T-helper 2 cell treated with Interferon-gamma antibody and Interleukin-4, amounts not matched to agents 5 μg/mL and 100 μg/mL, for 36 hours (primary cell): ENCODE measurements around the gene ACVR1B.

ENCODE experiments used
- DNase-seq: peaks from one replicate; pipeline ENCODE4 v3.0.0; 2021; ENCODE audit warnings: low spot score
- H3K27ac Mint-ChIP-seq: one replicate; pipeline ENCODE4 v1.8.0; 2021; ENCODE audit warnings: mild to moderate bottlenecking, mixed read lengths
- H3K27me3 Mint-ChIP-seq: one replicate; pipeline ENCODE4 v1.8.0; 2021; ENCODE audit warnings: low read depth, mixed read lengths
- H3K36me3 Mint-ChIP-seq: one replicate; pipeline ENCODE4 v1.8.0; 2021; ENCODE audit warnings: low read depth, mixed read lengths
- H3K4me1 Mint-ChIP-seq: one replicate; pipeline ENCODE4 v1.8.0; 2021; ENCODE audit warnings: low read depth, mixed read lengths
- H3K4me3 Mint-ChIP-seq: one replicate; pipeline ENCODE4 v1.8.0; 2022; ENCODE audit warnings: mild to moderate bottlenecking, moderate library complexity, mixed read lengths
- H3K9me3 Mint-ChIP-seq: one replicate; pipeline ENCODE4 v1.8.0; 2021; ENCODE audit warnings: mixed read lengths

ACVR1B gene

DNA sequence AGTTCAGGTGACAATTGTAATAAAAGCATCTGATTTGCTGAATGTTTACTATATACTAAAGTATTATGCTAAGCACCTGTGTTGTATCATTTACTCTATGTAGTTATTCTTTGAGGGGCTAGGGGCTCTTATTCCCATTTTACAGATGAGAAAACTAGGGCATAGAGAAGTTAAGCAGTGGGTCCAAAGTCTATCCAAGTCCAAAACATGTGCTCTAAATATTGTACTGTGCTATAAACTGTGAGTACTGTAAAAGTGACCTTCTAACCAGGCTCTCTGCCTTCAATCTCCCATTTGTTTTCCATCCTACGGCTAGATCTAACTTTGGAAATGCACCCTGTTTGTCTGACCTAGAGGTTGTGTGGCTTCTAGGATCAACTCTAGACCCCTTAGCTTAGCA is 9.0 kb downstream of the ACVR1B start:
- Mint-ChIP-seq H3K4me1 (no peaks in the 10 kb centered on the region), H3K27ac (no peak overlapping the region), H3K4me3 (no peak overlapping the region), H3K27me3 (peaks cover 48% of the 10 kb centered on the region), H3K36me3 (no peaks in the 10 kb centered on the region), H3K9me3 (no peaks in the 10 kb centered on the region)
- no peak for DNase-seq

- no peak overlapping the region for H3K27ac Mint-ChIP-seq
- no peaks in the 10 kb centered on the region for H3K4me1 Mint-ChIP-seq
- peaks cover 48% of the 10 kb centered on the region for H3K27me3 Mint-ChIP-seq
- no peaks in the 10 kb centered on the region for H3K9me3 Mint-ChIP-seq
- no peak overlapping the region for H3K4me3 Mint-ChIP-seq
- DNase-seq: no peak
- no peaks in the 10 kb centered on the region for H3K36me3 Mint-ChIP-seq
Measured at GRCh38 chr12:51960890-51961289, 9.4 kb downstream of the ACVR1B start.

GRCh38 chr12:51961834-51962233 is 10.3 kb downstream of the ACVR1B start:
- H3K27ac Mint-ChIP-seq: no peak overlapping the region
- peaks cover 49% of the 10 kb centered on the region for H3K27me3 Mint-ChIP-seq
- no peaks in the 10 kb centered on the region for H3K36me3 Mint-ChIP-seq
- H3K4me1 Mint-ChIP-seq: no peaks in the 10 kb centered on the region
- no peak overlapping the region for H3K4me3 Mint-ChIP-seq
- H3K9me3 Mint-ChIP-seq: no peaks in the 10 kb centered on the region
- no peak for DNase-seq

- no peaks in the 10 kb centered on the region for H3K4me1 Mint-ChIP-seq
Measured at GRCh38 chr12:51962737-51963136, 11.2 kb downstream of the ACVR1B start.

GRCh38 chr12:51963477-51963876 is 12.0 kb downstream of the ACVR1B start:
- Mint-ChIP-seq H3K36me3 (no peaks in the 10 kb centered on the region), H3K4me1 (peaks cover 2% of the 10 kb centered on the region), H3K9me3 (no peaks in the 10 kb centered on the region), H3K27ac (no peak overlapping the region), H3K4me3 (no peak overlapping the region), H3K27me3 (peaks cover 56% of the 10 kb centered on the region)
- DNase-seq: no peak

More at GRCh38 chr12:51962737-51963136, 11.2 kb downstream of the ACVR1B start:
- Mint-ChIP-seq H3K9me3 (no peaks in the 10 kb centered on the region), H3K4me3 (no peak overlapping the region), H3K27me3 (peaks cover 53% of the 10 kb centered on the region), H3K36me3 (no peaks in the 10 kb centered on the region), H3K27ac (no peak overlapping the region)
- no peak for DNase-seq

- no peak for DNase-seq
- H3K4me1 Mint-ChIP-seq: peaks cover 47% of the 10 kb centered on the region
- H3K36me3 Mint-ChIP-seq: no peaks in the 10 kb centered on the region
Measured at GRCh38 chr12:51969643-51970042, 18.1 kb downstream of the ACVR1B start.

GRCh38 chr12:51970904-51971646 is 19.6 kb downstream of the ACVR1B start:
- Mint-ChIP-seq H3K27ac (peak overlapping the region; percentile 33), H3K36me3 (peaks cover 6% of the 10 kb centered on the region), H3K27me3 (peaks cover 55% of the 10 kb centered on the region), H3K9me3 (no peaks in the 10 kb centered on the region), H3K4me1 (peaks cover 61% of the 10 kb centered on the region), H3K4me3 (peak overlapping the region; percentile 74)
- DNase-seq: peak; percentile 73

More at GRCh38 chr12:51969643-51970042, 18.1 kb downstream of the ACVR1B start:
- Mint-ChIP-seq H3K4me3 (no peak overlapping the region), H3K9me3 (no peaks in the 10 kb centered on the region), H3K27me3 (peaks cover 60% of the 10 kb centered on the region), H3K27ac (no peak overlapping the region)

- Mint-ChIP-seq H3K27me3 (peaks cover 61% of the 10 kb centered on the region), H3K4me1 (peaks cover 69% of the 10 kb centered on the region), H3K4me3 (peak overlapping the region; percentile 74), H3K36me3 (peaks cover 12% of the 10 kb centered on the region), H3K9me3 (no peaks in the 10 kb centered on the region), H3K27ac (peak overlapping the region; percentile 32)
- no peak for DNase-seq
Measured at GRCh38 chr12:51971679-51972421, 20.4 kb downstream of the ACVR1B start.

- peak overlapping the region; percentile 74 for H3K4me3 Mint-ChIP-seq
- H3K9me3 Mint-ChIP-seq: no peaks in the 10 kb centered on the region
- no peak for DNase-seq
- no peak overlapping the region for H3K27ac Mint-ChIP-seq
- H3K27me3 Mint-ChIP-seq: peaks cover 62% of the 10 kb centered on the region
- peaks cover 13% of the 10 kb centered on the region for H3K36me3 Mint-ChIP-seq
- peaks cover 71% of the 10 kb centered on the region for H3K4me1 Mint-ChIP-seq
Measured at GRCh38 chr12:51972422-51972812, 20.9 kb downstream of the ACVR1B start.

DNA sequence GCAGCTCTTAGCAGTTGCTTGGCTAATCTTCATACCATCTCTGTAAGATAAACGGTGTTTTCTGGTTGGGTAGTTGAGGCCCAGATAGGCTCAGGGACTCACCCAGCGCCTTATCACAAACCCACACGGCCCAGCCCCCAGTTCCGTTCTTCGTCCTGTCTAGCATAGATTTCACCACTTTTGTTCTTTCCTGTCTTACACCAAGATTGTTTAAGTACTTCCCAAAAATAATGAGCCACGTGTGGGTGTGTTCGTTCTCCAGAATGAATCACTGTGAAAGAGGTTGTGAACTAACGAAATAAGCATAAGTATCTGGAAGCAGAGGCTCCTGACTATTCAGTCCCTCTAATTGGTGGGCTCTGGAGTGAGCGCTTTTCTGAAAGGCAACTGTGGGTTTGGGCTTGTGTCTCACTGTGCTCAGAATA is 21.4 kb downstream of the ACVR1B start:
- peaks cover 57% of the 10 kb centered on the region for H3K27me3 Mint-ChIP-seq
- peaks cover 13% of the 10 kb centered on the region for H3K36me3 Mint-ChIP-seq
- peak overlapping the region; percentile 74 for H3K4me3 Mint-ChIP-seq
- H3K4me1 Mint-ChIP-seq: peaks cover 71% of the 10 kb centered on the region
- H3K27ac Mint-ChIP-seq: no peak overlapping the region
- DNase-seq: peak; percentile 86
- H3K9me3 Mint-ChIP-seq: no peaks in the 10 kb centered on the region

DNA sequence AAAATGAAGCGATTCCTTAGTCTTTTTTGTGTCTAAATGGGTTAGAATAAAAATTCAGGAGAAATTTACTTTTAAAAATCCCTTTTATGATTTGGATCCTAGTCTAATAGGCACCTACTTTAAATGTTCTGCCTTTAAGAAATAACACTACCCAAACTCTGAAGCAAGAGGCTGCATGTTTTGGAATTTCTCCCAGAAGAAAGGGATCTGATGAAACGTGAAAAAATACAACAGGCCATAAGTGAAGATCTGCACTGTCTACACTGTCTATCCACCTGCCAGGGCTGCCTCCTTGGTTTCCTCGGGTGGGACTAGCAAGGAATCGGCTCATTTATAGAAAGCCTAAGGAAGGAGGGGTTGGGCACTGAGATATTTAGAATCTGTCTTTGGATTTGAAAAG is 22.1 kb downstream of the ACVR1B start:
- DNase-seq: no peak
- Mint-ChIP-seq H3K36me3 (peaks cover 13% of the 10 kb centered on the region), H3K9me3 (no peaks in the 10 kb centered on the region), H3K4me3 (peak overlapping the region; percentile 8), H3K27me3 (peaks cover 56% of the 10 kb centered on the region), H3K4me1 (peaks cover 68% of the 10 kb centered on the region), H3K27ac (no peak overlapping the region)

DNA sequence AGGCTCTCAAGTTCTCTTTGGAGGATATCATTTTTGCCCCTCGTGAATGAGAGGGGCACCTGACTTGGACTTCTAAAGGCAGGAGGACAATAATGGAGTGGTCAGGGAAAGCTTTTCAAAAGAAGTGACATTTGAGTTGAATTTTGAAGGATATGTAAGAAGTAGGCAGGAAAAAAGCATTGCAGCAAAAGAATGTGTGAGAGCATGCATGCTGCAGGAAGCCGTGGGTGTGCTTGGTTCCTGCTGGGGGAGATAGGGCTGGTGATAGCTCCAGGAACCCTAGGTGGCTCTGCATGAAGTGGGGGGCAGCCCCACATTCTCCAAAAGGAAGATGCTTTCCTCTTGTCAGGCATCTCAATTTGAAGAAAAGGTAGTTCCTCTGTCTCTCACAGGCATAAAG is 23.1 kb downstream of the ACVR1B start:
- peak; percentile 40 for DNase-seq
- peaks cover 52% of the 10 kb centered on the region for H3K27me3 Mint-ChIP-seq
- peak overlapping the region; percentile 76 for H3K4me3 Mint-ChIP-seq
- H3K27ac Mint-ChIP-seq: no peak overlapping the region
- peaks cover 68% of the 10 kb centered on the region for H3K4me1 Mint-ChIP-seq
- H3K36me3 Mint-ChIP-seq: peaks cover 13% of the 10 kb centered on the region
- no peaks in the 10 kb centered on the region for H3K9me3 Mint-ChIP-seq

- H3K9me3 Mint-ChIP-seq: no peaks in the 10 kb centered on the region
- H3K4me1 Mint-ChIP-seq: peaks cover 67% of the 10 kb centered on the region
- peaks cover 13% of the 10 kb centered on the region for H3K36me3 Mint-ChIP-seq
- no peak for DNase-seq
- no peak overlapping the region for H3K27ac Mint-ChIP-seq
- H3K27me3 Mint-ChIP-seq: peaks cover 52% of the 10 kb centered on the region
- peak overlapping the region; percentile 76 for H3K4me3 Mint-ChIP-seq
Measured at GRCh38 chr12:51975196-51975595, 23.7 kb downstream of the ACVR1B start.

GRCh38 chr12:51976376-51977160 is 25.1 kb downstream of the ACVR1B start:
- Mint-ChIP-seq H3K4me1 (peaks cover 62% of the 10 kb centered on the region), H3K27ac (no peak overlapping the region), H3K27me3 (peaks cover 48% of the 10 kb centered on the region), H3K4me3 (no peak overlapping the region), H3K9me3 (no peaks in the 10 kb centered on the region), H3K36me3 (peaks cover 13% of the 10 kb centered on the region)
- DNase-seq: no peak
